SK-N-SH treated with all-trans-retinoic acid at 6 μM for 48 hours (cell line): Measurements from ENCODE around the gene MYPN.
A peak's percentile ranks its signal among the peaks of the same experiment; 100 is the strongest.

Experiments used
- ATAC-seq: fragments of 200-7000 bp; cut with Tn5 transposase; 3 replicates; pipeline ENCODE4 v1.9.1; 2020; ENCODE audit warnings: mild to moderate bottlenecking, moderate library complexity
- BACH2 ChIP-seq: fragments of 250-450 bp; sonication (Bioruptor Pico); IDR thresholded peaks from 2 replicates; pipeline ENCODE4 v1.9.0; 2021; ENCODE audit warnings: mild to moderate bottlenecking, borderline replicate concordance
- CSDC2 ChIP-seq: fragments of 250-450 bp; sonication (Bioruptor Pico); IDR thresholded peaks from 2 replicates; pipeline ENCODE4 v1.5.0; 2020; ENCODE audit warnings: mild to moderate bottlenecking, moderate library complexity
- CSRNP3 ChIP-seq: fragments of 250-450 bp; sonication (Bioruptor Pico); IDR thresholded peaks from 2 replicates; pipeline ENCODE4 v1.5.1; 2021; ENCODE audit warnings: mild to moderate bottlenecking, moderate library complexity
- ESRRG ChIP-seq: fragments of 250-450 bp; sonication (Bioruptor Pico); IDR thresholded peaks from 2 replicates; pipeline ENCODE4 v1.6.1; 2021; ENCODE audit warnings: mild to moderate bottlenecking
- GLIS3 ChIP-seq: fragments of 250-450 bp; sonication (Bioruptor Pico); IDR thresholded peaks from 2 replicates; pipeline ENCODE4 v1.5.0; 2020; ENCODE audit warnings: mild to moderate bottlenecking, moderate library complexity
- ISL1 ChIP-seq: fragments of 250-450 bp; sonication (Bioruptor Pico); IDR thresholded peaks from 2 replicates; pipeline ENCODE4 v2.1.2; 2022; ENCODE audit warnings: mild to moderate bottlenecking, moderate library complexity
- OSR1 ChIP-seq: fragments of 250-450 bp; sonication (Bioruptor Pico); IDR thresholded peaks from 2 replicates; pipeline ENCODE4 v1.8.0; 2022; ENCODE audit warnings: moderate library complexity, mild to moderate bottlenecking, inconsistent platforms
- PATZ1 ChIP-seq: fragments of 250-450 bp; sonication (Bioruptor Pico); IDR thresholded peaks from 2 replicates; pipeline ENCODE4 v1.8.0; 2020; ENCODE audit warnings: mild to moderate bottlenecking, moderate library complexity, borderline replicate concordance
- PPARA ChIP-seq: fragments of 250-450 bp; sonication (Bioruptor Pico); IDR thresholded peaks from 2 replicates; pipeline ENCODE4 v1.5.0; 2020; ENCODE audit warnings: mild to moderate bottlenecking, borderline replicate concordance
- SNAI2 ChIP-seq: fragments of 250-450 bp; sonication (Bioruptor Pico); IDR thresholded peaks from 2 replicates; pipeline ENCODE4 v1.5.0; 2020; ENCODE audit warnings: mild to moderate bottlenecking, moderate library complexity
- TCF4 ChIP-seq: fragments of 250-450 bp; sonication (Bioruptor Pico); IDR thresholded peaks from 2 replicates; pipeline ENCODE4 v1.8.0; 2021; ENCODE audit warnings: mild to moderate bottlenecking, moderate library complexity, borderline replicate concordance
- ZC3H10 ChIP-seq: fragments of 250-450 bp; sonication (Bioruptor Pico); IDR thresholded peaks from 2 replicates; pipeline ENCODE4 v1.5.1; 2021; ENCODE audit warnings: mild to moderate bottlenecking, moderate library complexity
- ZFP3 ChIP-seq: fragments of 250-450 bp; sonication (Bioruptor Pico); IDR thresholded peaks from 2 replicates; pipeline ENCODE4 v1.5.0; 2020; ENCODE audit warnings: mild to moderate bottlenecking, moderate library complexity
- ZFP30 ChIP-seq: fragments of 450-650 bp; formaldehyde crosslinking; IDR thresholded peaks from 2 replicates; pipeline ENCODE4 v1.5.0; 2022; ENCODE audit warnings: mild to moderate bottlenecking, moderate library complexity
- ZNF565 ChIP-seq: fragments of 450-650 bp; formaldehyde crosslinking; conservative IDR thresholded peaks from 2 replicates; pipeline ENCODE4 v1.5.0; 2020; ENCODE audit warnings: low read depth, mild to moderate bottlenecking, moderate library complexity
- ZNF70 ChIP-seq: fragments of 450-650 bp; formaldehyde crosslinking; IDR thresholded peaks from 2 replicates; pipeline ENCODE4 v1.5.0; 2020; ENCODE audit warnings: mild to moderate bottlenecking, moderate library complexity
- ZNF8 ChIP-seq: fragments of 450-650 bp; formaldehyde crosslinking; IDR thresholded peaks from 2 replicates; pipeline ENCODE4 v1.5.0; 2020; ENCODE audit warnings: mild to moderate bottlenecking, moderate library complexity
- TF ChIP-seq, protein P1 (sequence below): fragments of 250-450 bp; sonication (Bioruptor Pico); IDR thresholded peaks from 2 replicates; pipeline ENCODE4 v1.5.0; 2020; ENCODE audit warnings: mild to moderate bottlenecking, moderate library complexity
- TF ChIP-seq, protein P2 (sequence below): fragments of 250-450 bp; sonication (Bioruptor Pico); IDR thresholded peaks from 2 replicates; pipeline ENCODE4 v1.5.1; 2020; ENCODE audit warnings: low read depth, mild to moderate bottlenecking, moderate library complexity

Gene MYPN

DNA sequence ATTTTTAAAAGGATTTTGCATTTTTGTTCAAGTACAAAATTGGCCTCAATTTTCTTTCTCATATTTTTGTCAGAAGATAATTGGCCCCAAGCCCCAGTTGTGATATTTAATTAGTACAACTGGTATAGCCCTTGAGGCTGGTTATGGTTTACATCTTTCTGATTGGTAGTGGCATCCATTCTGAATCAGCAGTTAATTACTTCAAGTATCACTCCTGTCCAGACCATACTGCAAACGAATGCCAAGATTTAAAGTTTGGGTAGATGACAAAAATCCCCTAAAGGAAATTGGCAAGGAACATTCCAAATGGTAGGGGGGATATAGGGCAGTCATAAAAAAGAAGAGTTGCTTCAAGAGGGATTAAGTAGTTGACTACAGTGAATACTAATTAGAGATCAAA, 23.1 kb downstream of the MYPN start:
- peak; percentile 60 for ATAC-seq
- no peak for TF ChIP-seq ZNF8 (CRISPR knock-in tag)
- TF ChIP-seq PATZ1 (CRISPR knock-in tag), result no peak; the same call in 1 of the 2 replicates
- no peak for TF ChIP-seq ZNF70 (CRISPR knock-in tag)
- peak; percentile 91; the same call in 1 of the 2 replicates for TF ChIP-seq ZC3H10
- peak; percentile 83 for TF ChIP-seq ISL1 (CRISPR knock-in tag)
- TF ChIP-seq TCF4 (CRISPR knock-in tag), result 0 out of 2 replicates have a peak, but pooled peaks have one; percentile 31

DNA sequence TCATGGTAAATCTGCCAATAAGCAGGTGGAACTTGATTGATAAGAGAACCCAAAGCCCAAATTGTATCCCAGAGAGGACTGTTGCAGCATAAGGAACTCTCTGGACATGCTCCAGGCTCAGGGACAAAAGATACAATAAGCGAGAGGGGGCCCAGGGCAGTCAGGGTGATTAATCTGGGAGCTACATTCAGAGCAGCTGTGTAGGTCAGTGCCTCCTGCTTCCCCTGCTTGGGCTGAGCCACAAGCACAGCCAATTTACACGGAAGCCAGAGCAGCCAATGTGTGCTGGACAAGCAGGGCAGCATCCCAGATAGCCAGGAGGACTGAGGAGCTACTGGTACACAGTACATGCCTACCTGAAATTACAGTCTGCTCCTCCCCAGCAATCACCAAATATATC, 24.2 kb downstream of the MYPN start:
- ATAC-seq, result no peak
- TF ChIP-seq PATZ1 (CRISPR knock-in tag) (no peak), BACH2 (CRISPR knock-in tag) (no peak), GLIS3 (no peak), PPARA (CRISPR knock-in tag) (no peak), ESRRG (CRISPR knock-in tag) (no peak), ZFP3 (CRISPR knock-in tag) (no peak), ZNF70 (CRISPR knock-in tag) (no peak), CSRNP3 (CRISPR knock-in tag) (no peak), ZNF565 (CRISPR knock-in tag) (no peak), ZFP30 (CRISPR knock-in tag) (no peak), OSR1 (CRISPR knock-in tag) (no peak), ZC3H10 (no peak), SNAI2 (CRISPR knock-in tag) (no peak), ZNF8 (CRISPR knock-in tag) (no peak)
- TF ChIP-seq, protein P1, sequence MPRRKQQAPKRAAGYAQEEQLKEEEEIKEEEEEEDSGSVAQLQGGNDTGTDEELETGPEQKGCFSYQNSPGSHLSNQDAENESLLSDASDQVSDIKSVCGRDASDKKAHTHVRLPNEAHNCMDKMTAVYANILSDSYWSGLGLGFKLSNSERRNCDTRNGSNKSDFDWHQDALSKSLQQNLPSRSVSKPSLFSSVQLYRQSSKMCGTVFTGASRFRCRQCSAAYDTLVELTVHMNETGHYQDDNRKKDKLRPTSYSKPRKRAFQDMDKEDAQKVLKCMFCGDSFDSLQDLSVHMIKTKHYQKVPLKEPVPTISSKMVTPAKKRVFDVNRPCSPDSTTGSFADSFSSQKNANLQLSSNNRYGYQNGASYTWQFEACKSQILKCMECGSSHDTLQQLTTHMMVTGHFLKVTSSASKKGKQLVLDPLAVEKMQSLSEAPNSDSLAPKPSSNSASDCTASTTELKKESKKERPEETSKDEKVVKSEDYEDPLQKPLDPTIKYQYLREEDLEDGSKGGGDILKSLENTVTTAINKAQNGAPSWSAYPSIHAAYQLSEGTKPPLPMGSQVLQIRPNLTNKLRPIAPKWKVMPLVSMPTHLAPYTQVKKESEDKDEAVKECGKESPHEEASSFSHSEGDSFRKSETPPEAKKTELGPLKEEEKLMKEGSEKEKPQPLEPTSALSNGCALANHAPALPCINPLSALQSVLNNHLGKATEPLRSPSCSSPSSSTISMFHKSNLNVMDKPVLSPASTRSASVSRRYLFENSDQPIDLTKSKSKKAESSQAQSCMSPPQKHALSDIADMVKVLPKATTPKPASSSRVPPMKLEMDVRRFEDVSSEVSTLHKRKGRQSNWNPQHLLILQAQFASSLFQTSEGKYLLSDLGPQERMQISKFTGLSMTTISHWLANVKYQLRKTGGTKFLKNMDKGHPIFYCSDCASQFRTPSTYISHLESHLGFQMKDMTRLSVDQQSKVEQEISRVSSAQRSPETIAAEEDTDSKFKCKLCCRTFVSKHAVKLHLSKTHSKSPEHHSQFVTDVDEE (CRISPR knock-in tag), result no peak

DNA sequence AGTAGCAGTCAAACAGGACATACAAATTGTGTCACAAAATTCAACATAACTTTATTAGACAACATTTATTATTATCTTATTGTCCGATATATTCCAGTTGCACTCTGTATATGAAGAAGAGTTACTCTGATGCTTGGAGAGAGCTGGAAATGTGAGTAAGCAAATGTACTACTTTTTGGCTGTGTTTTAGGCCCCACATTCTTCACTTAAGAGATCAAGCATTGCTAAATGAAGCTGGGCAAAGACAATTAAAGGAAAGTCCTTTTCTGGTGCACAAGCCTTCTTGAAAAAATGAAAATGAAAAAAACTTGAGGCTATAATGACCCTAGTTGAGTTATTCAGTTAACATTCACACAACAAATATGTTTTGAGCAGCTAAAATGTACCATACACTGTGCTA, 26.1 kb downstream of the MYPN start:
- TF ChIP-seq CSDC2 (CRISPR knock-in tag), result no peak
- TF ChIP-seq TCF4 (CRISPR knock-in tag), result no peak
- no peak for TF ChIP-seq SNAI2 (CRISPR knock-in tag)
- no peak for TF ChIP-seq OSR1 (CRISPR knock-in tag)
- no peak for TF ChIP-seq GLIS3
- TF ChIP-seq, protein P2, sequence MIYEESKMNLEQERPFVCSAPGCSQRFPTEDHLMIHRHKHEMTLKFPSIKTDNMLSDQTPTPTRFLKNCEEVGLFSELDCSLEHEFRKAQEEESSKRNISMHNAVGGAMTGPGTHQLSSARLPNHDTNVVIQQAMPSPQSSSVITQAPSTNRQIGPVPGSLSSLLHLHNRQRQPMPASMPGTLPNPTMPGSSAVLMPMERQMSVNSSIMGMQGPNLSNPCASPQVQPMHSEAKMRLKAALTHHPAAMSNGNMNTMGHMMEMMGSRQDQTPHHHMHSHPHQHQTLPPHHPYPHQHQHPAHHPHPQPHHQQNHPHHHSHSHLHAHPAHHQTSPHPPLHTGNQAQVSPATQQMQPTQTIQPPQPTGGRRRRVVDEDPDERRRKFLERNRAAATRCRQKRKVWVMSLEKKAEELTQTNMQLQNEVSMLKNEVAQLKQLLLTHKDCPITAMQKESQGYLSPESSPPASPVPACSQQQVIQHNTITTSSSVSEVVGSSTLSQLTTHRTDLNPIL (CRISPR knock-in tag), result no peak
- TF ChIP-seq ZNF565 (CRISPR knock-in tag), result no peak
- no peak for TF ChIP-seq CSRNP3 (CRISPR knock-in tag)
- no peak; the same call in none of the 3 replicates for ATAC-seq
